Glutamatergic neuron (in vitro differentiated cells): ENCODE results near the gene MAPKAP1. TPM values are rescaled to one million over a fixed set of nuclear protein-coding genes. Genes with fewer than 3 reads are reported as not detected.

Source experiments
- DNase-seq: peaks from one replicate; pipeline ENCODE4 v3.0.0; 2022
- H3K27ac Mint-ChIP-seq: one replicate; pipeline ENCODE4 v1.8.0; 2020; ENCODE audit warnings: mild to moderate bottlenecking, mixed read lengths, inconsistent platforms; ENCODE audit not compliant: unreplicated experiment
- H3K27me3 Mint-ChIP-seq: one replicate; pipeline ENCODE4 v1.8.0; 2020; ENCODE audit warnings: mild to moderate bottlenecking, moderate library complexity, mixed read lengths, inconsistent platforms; ENCODE audit not compliant: unreplicated experiment
- H3K36me3 Mint-ChIP-seq: one replicate; pipeline ENCODE4 v1.8.0; 2020; ENCODE audit warnings: mild to moderate bottlenecking, mixed read lengths, inconsistent platforms; ENCODE audit not compliant: unreplicated experiment
- H3K4me1 Mint-ChIP-seq: one replicate; pipeline ENCODE4 v1.8.0; 2020; ENCODE audit warnings: mild to moderate bottlenecking, low read depth, mixed read lengths, inconsistent platforms; ENCODE audit not compliant: unreplicated experiment
- H3K4me3 Mint-ChIP-seq: one replicate; pipeline ENCODE4 v1.8.0; 2020; ENCODE audit warnings: mild to moderate bottlenecking, mixed read lengths, inconsistent platforms; ENCODE audit not compliant: unreplicated experiment
- H3K9me3 Mint-ChIP-seq: one replicate; pipeline ENCODE4 v1.8.0; 2020; ENCODE audit warnings: mild to moderate bottlenecking, moderate library complexity, mixed read lengths, inconsistent platforms; ENCODE audit not compliant: unreplicated experiment
- total RNA-seq: library from RNA; stranded (reverse); fragmentation: NEBNext Ultra II Directional; extraction: Animal tissue kit (Norgen Biotek cat#: 25700); gene quantifications from one replicate; pipeline ENCODE4 v1.2.1, GENCODE V29; 2021; ENCODE audit not compliant: unreplicated experiment
- TF ChIP-seq, protein P1 (sequence below): fragments of 200-600 bp; sonication (generic); IDR thresholded peaks from one replicate; pipeline ENCODE4 v1.5.0; 2021; ENCODE audit not compliant: partially characterized antibody, unreplicated experiment

MAPKAP1 gene
- total RNA-seq, 1 donor from 2014 or later, result 59.6 TPM

- TF ChIP-seq, protein P1, sequence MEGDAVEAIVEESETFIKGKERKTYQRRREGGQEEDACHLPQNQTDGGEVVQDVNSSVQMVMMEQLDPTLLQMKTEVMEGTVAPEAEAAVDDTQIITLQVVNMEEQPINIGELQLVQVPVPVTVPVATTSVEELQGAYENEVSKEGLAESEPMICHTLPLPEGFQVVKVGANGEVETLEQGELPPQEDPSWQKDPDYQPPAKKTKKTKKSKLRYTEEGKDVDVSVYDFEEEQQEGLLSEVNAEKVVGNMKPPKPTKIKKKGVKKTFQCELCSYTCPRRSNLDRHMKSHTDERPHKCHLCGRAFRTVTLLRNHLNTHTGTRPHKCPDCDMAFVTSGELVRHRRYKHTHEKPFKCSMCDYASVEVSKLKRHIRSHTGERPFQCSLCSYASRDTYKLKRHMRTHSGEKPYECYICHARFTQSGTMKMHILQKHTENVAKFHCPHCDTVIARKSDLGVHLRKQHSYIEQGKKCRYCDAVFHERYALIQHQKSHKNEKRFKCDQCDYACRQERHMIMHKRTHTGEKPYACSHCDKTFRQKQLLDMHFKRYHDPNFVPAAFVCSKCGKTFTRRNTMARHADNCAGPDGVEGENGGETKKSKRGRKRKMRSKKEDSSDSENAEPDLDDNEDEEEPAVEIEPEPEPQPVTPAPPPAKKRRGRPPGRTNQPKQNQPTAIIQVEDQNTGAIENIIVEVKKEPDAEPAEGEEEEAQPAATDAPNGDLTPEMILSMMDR, result no peak
- no peak overlapping the region for H3K4me3 Mint-ChIP-seq
- H3K27ac Mint-ChIP-seq, result no peak overlapping the region
- no peaks in the 10 kb centered on the region for H3K36me3 Mint-ChIP-seq
- peaks cover 10% of the 10 kb centered on the region for H3K9me3 Mint-ChIP-seq
- no peak for DNase-seq
- peaks cover 2% of the 10 kb centered on the region for H3K27me3 Mint-ChIP-seq
- peaks cover 5% of the 10 kb centered on the region for H3K4me1 Mint-ChIP-seq
These were observed 288.6 kb downstream of the MAPKAP1 start for GRCh38 chr9:125418404-125418803.

- DNase-seq, result no peak
- Mint-ChIP-seq H3K27ac (no peak overlapping the region), H3K4me1 (peaks cover 5% of the 10 kb centered on the region), H3K4me3 (no peak overlapping the region), H3K27me3 (peaks cover 5% of the 10 kb centered on the region), H3K36me3 (no peaks in the 10 kb centered on the region), H3K9me3 (peaks cover 10% of the 10 kb centered on the region)
- TF ChIP-seq, protein P1, result no peak
These were observed 290.5 kb downstream of the MAPKAP1 start for GRCh38 chr9:125416517-125416916.

- no peaks in the 10 kb centered on the region for H3K36me3 Mint-ChIP-seq
- H3K4me1 Mint-ChIP-seq, result peaks cover 5% of the 10 kb centered on the region
- peaks cover 10% of the 10 kb centered on the region for H3K9me3 Mint-ChIP-seq
- H3K27me3 Mint-ChIP-seq, result peaks cover 5% of the 10 kb centered on the region
- no peak overlapping the region for H3K4me3 Mint-ChIP-seq
- H3K27ac Mint-ChIP-seq, result peak overlapping the region; percentile 11
- TF ChIP-seq, protein P1, result no peak
- no peak for DNase-seq
These were observed 291.2 kb downstream of the MAPKAP1 start for GRCh38 chr9:125415583-125416460.

- H3K4me3 Mint-ChIP-seq, result no peak overlapping the region
- peaks cover 9% of the 10 kb centered on the region for H3K36me3 Mint-ChIP-seq
- H3K4me1 Mint-ChIP-seq, result peaks cover 12% of the 10 kb centered on the region
- peaks cover 12% of the 10 kb centered on the region for H3K9me3 Mint-ChIP-seq
- H3K27me3 Mint-ChIP-seq, result peaks cover 12% of the 10 kb centered on the region
- DNase-seq, result no peak
- TF ChIP-seq, protein P1, result no peak
- no peak overlapping the region for H3K27ac Mint-ChIP-seq
These were observed 293.4 kb downstream of the MAPKAP1 start for GRCh38 chr9:125413579-125413978.

GRCh38 chr9:125412166-125412565, 294.8 kb downstream of the MAPKAP1 start:
- H3K27ac Mint-ChIP-seq, result no peak overlapping the region
- H3K27me3 Mint-ChIP-seq, result peaks cover 15% of the 10 kb centered on the region
- peaks cover 16% of the 10 kb centered on the region for H3K4me1 Mint-ChIP-seq
- no peak overlapping the region for H3K4me3 Mint-ChIP-seq
- H3K36me3 Mint-ChIP-seq, result peaks cover 9% of the 10 kb centered on the region
- H3K9me3 Mint-ChIP-seq, result peaks cover 15% of the 10 kb centered on the region
- no peak for DNase-seq
- TF ChIP-seq, protein P1, result no peak
